Activated T-cell treated with anti-CD3 and anti-CD28 coated beads, Interleukin-2, amount 50 U/mL, for 4 hours (primary cell): ENCODE measurements around the gene OGDH. TPM values are rescaled to one million over a fixed set of nuclear protein-coding genes. Genes with fewer than 3 reads are reported as not detected.
A peak's percentile ranks its signal among the peaks of the same experiment; 100 is the strongest.
"Not testable (repeated sequence)": the region's sequence is repeated elsewhere in the genome, so short reads cannot be mapped to it uniquely, and the experiment has no call there.

ENCODE experiments used
- ATAC-seq, 2 donors: fragments of 200-7000 bp; cut with Tn5 transposase; one replicate each; pipeline ENCODE4 v1.10.0; 2021
- DNase-seq: peaks from one replicate; pipeline ENCODE4 v3.0.0-alpha.2; 2020
- H3K27me3 Mint-ChIP-seq: one replicate; pipeline ENCODE4 v1.8.0; 2021; ENCODE audit warnings: low read depth, mixed read lengths
- H3K36me3 Mint-ChIP-seq: one replicate; pipeline ENCODE4 v1.8.0; 2022; ENCODE audit warnings: mixed read lengths; ENCODE audit not compliant: insufficient read depth
- H3K4me1 Mint-ChIP-seq: one replicate; pipeline ENCODE4 v1.8.0; 2021; ENCODE audit warnings: low read depth, mixed read lengths
- H3K4me3 Mint-ChIP-seq: one replicate; pipeline ENCODE4 v1.8.0; 2021; ENCODE audit warnings: mild to moderate bottlenecking, moderate library complexity, mixed read lengths
- H3K9me3 Mint-ChIP-seq: one replicate; pipeline ENCODE4 v1.8.0; 2021; ENCODE audit warnings: mixed read lengths
- total RNA-seq, 3 donors: library from RNA; stranded (reverse); gene quantifications; one replicate each; pipeline ENCODE4 v1.2.1, GENCODE V29; 2021

OGDH gene
- total RNA-seq, 3 donors from 2014 or later = 83.0 to 105 (median 97.2) TPM

GRCh38 chr7:44700322-44700721 lies 93.9 kb downstream of the OGDH start:
- no peak for DNase-seq
- H3K4me3 Mint-ChIP-seq = no peak overlapping the region
- ATAC-seq = no peak
- peaks cover 55% of the 10 kb centered on the region for H3K36me3 Mint-ChIP-seq
- H3K9me3 Mint-ChIP-seq = no peaks in the 10 kb centered on the region
- no peaks in the 10 kb centered on the region for H3K27me3 Mint-ChIP-seq
- no peaks in the 10 kb centered on the region for H3K4me1 Mint-ChIP-seq

- not testable (repeated sequence) for DNase-seq, H3K4me3 Mint-ChIP-seq, H3K27me3 Mint-ChIP-seq, ATAC-seq, H3K4me1 Mint-ChIP-seq, H3K9me3 Mint-ChIP-seq
- H3K36me3 Mint-ChIP-seq = peaks cover 43% of the 10 kb centered on the region
These were observed 97.0 kb downstream of the OGDH start for GRCh38 chr7:44703391-44703790.

- ATAC-seq (no peak), DNase-seq (no peak)
- Mint-ChIP-seq H3K36me3 (peaks cover 43% of the 10 kb centered on the region), H3K27me3 (no peaks in the 10 kb centered on the region), H3K4me3 (no peak overlapping the region), H3K4me1 (no peaks in the 10 kb centered on the region), H3K9me3 (no peaks in the 10 kb centered on the region)
These were observed 97.5 kb downstream of the OGDH start for GRCh38 chr7:44703921-44704320.

GRCh38 chr7:44705434-44705833 lies 99.0 kb downstream of the OGDH start:
- no peak for DNase-seq
- ATAC-seq = no peak
- Mint-ChIP-seq H3K36me3 (peaks cover 40% of the 10 kb centered on the region), H3K27me3 (no peaks in the 10 kb centered on the region), H3K4me3 (no peak overlapping the region), H3K4me1 (no peaks in the 10 kb centered on the region), H3K9me3 (no peaks in the 10 kb centered on the region)

- Mint-ChIP-seq H3K4me3 (no peak overlapping the region), H3K27me3 (no peaks in the 10 kb centered on the region), H3K4me1 (peaks cover 6% of the 10 kb centered on the region), H3K9me3 (no peaks in the 10 kb centered on the region), H3K36me3 (peaks cover 30% of the 10 kb centered on the region)
- ATAC-seq (no peak), DNase-seq (no peak)
These were observed 100.5 kb downstream of the OGDH start for GRCh38 chr7:44706788-44707557.

- H3K4me3 Mint-ChIP-seq = no peak overlapping the region
- no peaks in the 10 kb centered on the region for H3K9me3 Mint-ChIP-seq
- H3K27me3 Mint-ChIP-seq = no peaks in the 10 kb centered on the region
- DNase-seq = no peak
- ATAC-seq = no peak
- H3K4me1 Mint-ChIP-seq = peaks cover 12% of the 10 kb centered on the region
- peaks cover 28% of the 10 kb centered on the region for H3K36me3 Mint-ChIP-seq
These were observed 101.3 kb downstream of the OGDH start for GRCh38 chr7:44707558-44708230.

GRCh38 chr7:44709011-44709915 lies 102.8 kb downstream of the OGDH start:
- Mint-ChIP-seq H3K9me3 (no peaks in the 10 kb centered on the region), H3K4me1 (peaks cover 12% of the 10 kb centered on the region), H3K4me3 (no peak overlapping the region), H3K27me3 (no peaks in the 10 kb centered on the region), H3K36me3 (peaks cover 24% of the 10 kb centered on the region)
- ATAC-seq (no peak), DNase-seq (no peak)

- Mint-ChIP-seq H3K4me1 (peaks cover 12% of the 10 kb centered on the region), H3K4me3 (no peak overlapping the region), H3K36me3 (peaks cover 22% of the 10 kb centered on the region), H3K9me3 (no peaks in the 10 kb centered on the region), H3K27me3 (no peaks in the 10 kb centered on the region)
- DNase-seq (no peak), ATAC-seq (no peak)
These were observed 103.6 kb downstream of the OGDH start for GRCh38 chr7:44709945-44710596.

- Mint-ChIP-seq H3K27me3 (no peaks in the 10 kb centered on the region), H3K4me1 (peaks cover 12% of the 10 kb centered on the region), H3K36me3 (peaks cover 15% of the 10 kb centered on the region), H3K9me3 (no peaks in the 10 kb centered on the region), H3K4me3 (no peak overlapping the region)
- DNase-seq = no peak
- ATAC-seq = peak in 1 of 2 donors; percentile 21
These were observed 105.1 kb downstream of the OGDH start for GRCh38 chr7:44711528-44711927.

GRCh38 chr7:44712012-44712411 lies 105.6 kb downstream of the OGDH start:
- Mint-ChIP-seq H3K9me3 (no peaks in the 10 kb centered on the region), H3K4me3 (no peak overlapping the region), H3K4me1 (peaks cover 12% of the 10 kb centered on the region), H3K27me3 (no peaks in the 10 kb centered on the region), H3K36me3 (peaks cover 15% of the 10 kb centered on the region)
- DNase-seq (no peak), ATAC-seq (peak in 1 of 2 donors; percentile 10)

- H3K27me3 Mint-ChIP-seq = no peaks in the 10 kb centered on the region
- ATAC-seq = no peak
- peaks cover 12% of the 10 kb centered on the region for H3K4me1 Mint-ChIP-seq
- H3K9me3 Mint-ChIP-seq = no peaks in the 10 kb centered on the region
- H3K36me3 Mint-ChIP-seq = peaks cover 7% of the 10 kb centered on the region
- no peak for DNase-seq
- no peak overlapping the region for H3K4me3 Mint-ChIP-seq
These were observed 106.7 kb downstream of the OGDH start for GRCh38 chr7:44713141-44713540.

GRCh38 chr7:44713680-44714335 lies 107.4 kb downstream of the OGDH start:
- Mint-ChIP-seq H3K4me1 (peaks cover 12% of the 10 kb centered on the region), H3K4me3 (no peak overlapping the region), H3K36me3 (peaks cover 7% of the 10 kb centered on the region), H3K27me3 (no peaks in the 10 kb centered on the region), H3K9me3 (no peaks in the 10 kb centered on the region)
- no peak for DNase-seq
- no peak for ATAC-seq

- no peaks in the 10 kb centered on the region for H3K27me3 Mint-ChIP-seq
- no peak overlapping the region for H3K4me3 Mint-ChIP-seq
- peaks cover 12% of the 10 kb centered on the region for H3K4me1 Mint-ChIP-seq
- DNase-seq = no peak
- ATAC-seq = no peak
- no peaks in the 10 kb centered on the region for H3K9me3 Mint-ChIP-seq
- no peaks in the 10 kb centered on the region for H3K36me3 Mint-ChIP-seq
These were observed 109.8 kb downstream of the OGDH start for GRCh38 chr7:44716205-44716604.
